Stimulated activated CD4-positive, alpha-beta T cell treated with anti-CD3 and anti-CD28 coated beads, Interleukin-12 subunit alpha, Interleukin-12 subunit beta, amount 100 ng/mL, for 48 hours (primary cell): ENCODE data around the gene KRTAP9-7.
"Not testable (repeated sequence)": the region's sequence is repeated elsewhere in the genome, so short reads cannot be mapped to it uniquely, and the experiment has no call there.

Experiments used
- DNase-seq, 3 donors: peaks; one replicate each; pipeline ENCODE4 v3.0.0-alpha.2; 2020; ENCODE audit warnings: low read depth in 2 of 3, low spot score in 1 of 3

KRTAP9-7 gene, protein sequence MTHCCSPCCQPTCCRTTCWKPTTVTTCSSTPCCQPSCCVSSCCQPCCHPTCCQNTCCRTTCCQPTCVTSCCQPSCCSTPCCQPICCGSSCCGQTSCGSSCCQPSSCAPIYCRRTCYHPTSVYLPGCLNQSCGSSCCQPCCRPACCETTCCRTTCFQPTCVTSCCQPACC

DNA sequence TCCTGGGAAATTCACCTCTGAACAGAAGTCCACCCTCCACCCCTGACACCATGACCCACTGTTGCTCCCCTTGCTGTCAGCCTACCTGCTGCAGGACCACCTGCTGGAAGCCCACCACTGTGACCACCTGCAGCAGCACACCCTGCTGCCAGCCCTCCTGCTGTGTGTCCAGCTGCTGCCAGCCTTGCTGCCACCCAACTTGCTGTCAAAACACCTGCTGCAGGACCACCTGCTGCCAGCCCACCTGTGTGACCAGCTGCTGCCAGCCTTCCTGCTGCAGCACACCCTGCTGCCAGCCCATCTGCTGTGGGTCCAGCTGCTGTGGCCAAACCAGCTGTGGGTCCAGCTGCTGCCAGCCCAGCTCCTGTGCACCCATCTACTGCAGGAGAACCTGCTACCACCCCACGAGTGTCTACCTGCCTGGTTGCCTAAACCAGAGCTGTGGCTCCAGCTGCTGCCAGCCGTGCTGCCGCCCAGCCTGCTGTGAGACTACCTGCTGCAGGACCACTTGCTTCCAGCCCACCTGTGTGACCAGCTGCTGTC, at the start of gene KRTAP9-7:
Gene KRTAP9-7 (plus strand): TSS at position 51 of the 543 bp plus-strand sequence. CDS start 0 bp downstream, at position 51.
- not testable (repeated sequence) for DNase-seq

GRCh38 chr17:41226051-41226450, 49.4 kb upstream of the KRTAP9-7 start:
- DNase-seq, result no peak

GRCh38 chr17:41226598-41227095, 48.9 kb upstream of the KRTAP9-7 start, which contains the start of gene KRTAP9-2:
Gene KRTAP9-2, plus strand, starts transcription at chr17:41226648. Its CDS starts 7 bp downstream, at chr17:41226655.
- not testable (repeated sequence) for DNase-seq

GRCh38 chr17:41230094-41230493, 45.4 kb upstream of the KRTAP9-7 start:
- no peak for DNase-seq

- no peak for DNase-seq
Observed at GRCh38 chr17:41231731-41232130, 43.8 kb upstream of the KRTAP9-7 start.

GRCh38 chr17:41232399-41233105, 42.9 kb upstream of the KRTAP9-7 start, which contains the start of gene KRTAP9-3:
Gene KRTAP9-3, plus strand, starts transcription at chr17:41232449. Its CDS starts 53 bp downstream, at chr17:41232502.
- DNase-seq, result not testable (repeated sequence)

GRCh38 chr17:41237116-41237515, 38.4 kb upstream of the KRTAP9-7 start:
- DNase-seq, result not testable (repeated sequence)

DNA sequence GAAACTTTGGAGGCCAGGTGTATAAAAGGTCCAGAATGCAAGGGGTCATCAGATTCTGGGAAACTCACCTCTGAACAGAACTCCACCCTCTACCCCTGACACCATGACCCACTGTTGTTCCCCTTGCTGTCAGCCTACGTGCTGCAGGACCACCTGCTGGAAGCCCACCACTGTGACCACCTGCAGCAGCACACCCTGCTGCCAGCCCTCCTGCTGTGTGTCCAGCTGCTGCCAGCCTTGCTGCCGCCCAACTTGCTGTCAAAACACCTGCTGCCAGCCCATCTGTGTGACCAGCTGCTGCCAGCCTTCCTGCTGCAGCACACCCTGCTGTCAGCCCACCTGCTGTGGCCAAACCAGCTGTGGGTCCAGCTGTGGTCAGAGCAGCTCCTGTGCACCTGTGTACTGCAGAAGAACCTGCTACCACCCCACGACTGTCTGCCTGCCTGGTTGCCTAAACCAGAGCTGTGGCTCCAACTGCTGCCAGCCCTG, 37.5 kb upstream of the KRTAP9-7 start, which contains the start of gene KRTAP9-8:
Gene KRTAP9-8 (plus strand): TSS at position 51 of the 489 bp plus-strand sequence. CDS start 53 bp downstream, at position 104.
- not testable (repeated sequence) for DNase-seq

DNA sequence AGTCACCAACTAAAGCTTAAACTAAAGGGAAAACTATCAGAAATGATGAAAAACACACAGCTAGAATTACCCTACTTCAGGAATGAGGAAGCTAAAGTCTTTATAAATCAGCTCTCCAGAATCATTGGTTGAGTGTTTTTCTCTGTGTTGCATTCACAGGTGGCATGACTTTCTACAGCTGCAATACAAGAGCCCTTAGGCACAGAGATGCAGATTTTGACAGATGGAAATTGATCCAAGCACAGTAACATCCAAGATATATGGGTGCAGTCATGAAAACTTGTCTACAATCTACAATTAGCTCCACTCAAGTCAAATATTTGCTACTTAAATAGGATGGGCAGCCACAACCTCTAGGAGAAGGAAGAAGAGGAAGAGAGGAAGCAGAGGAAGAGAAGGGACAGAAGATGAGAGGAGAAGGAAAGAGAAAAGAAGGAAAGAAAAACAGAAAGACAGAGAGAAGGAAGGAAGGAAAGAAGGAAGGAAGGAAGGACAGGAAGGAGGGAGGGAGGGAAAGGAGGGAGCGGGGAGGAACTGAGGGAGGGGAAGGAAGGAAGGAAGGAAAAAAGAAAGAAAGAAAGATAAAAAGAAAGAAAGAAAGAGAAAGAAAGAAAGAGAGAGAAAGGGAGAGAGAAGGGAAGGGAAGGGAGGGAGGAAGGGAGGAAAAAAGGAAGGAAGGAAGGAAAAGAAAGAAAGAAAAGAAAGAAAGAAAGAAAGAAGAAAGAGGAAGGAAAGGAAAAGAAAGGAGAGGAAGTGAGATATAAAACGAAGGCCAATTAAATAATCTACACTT, 28.3 kb upstream of the KRTAP9-7 start:
- DNase-seq, result not testable (repeated sequence)

GRCh38 chr17:41249637-41250240, 25.8 kb upstream of the KRTAP9-7 start, which contains the start of gene KRTAP9-4:
Gene KRTAP9-4, plus strand, starts transcription at chr17:41249687. Its CDS starts 34 bp downstream, at chr17:41249721.
- DNase-seq, result not testable (repeated sequence)

DNA sequence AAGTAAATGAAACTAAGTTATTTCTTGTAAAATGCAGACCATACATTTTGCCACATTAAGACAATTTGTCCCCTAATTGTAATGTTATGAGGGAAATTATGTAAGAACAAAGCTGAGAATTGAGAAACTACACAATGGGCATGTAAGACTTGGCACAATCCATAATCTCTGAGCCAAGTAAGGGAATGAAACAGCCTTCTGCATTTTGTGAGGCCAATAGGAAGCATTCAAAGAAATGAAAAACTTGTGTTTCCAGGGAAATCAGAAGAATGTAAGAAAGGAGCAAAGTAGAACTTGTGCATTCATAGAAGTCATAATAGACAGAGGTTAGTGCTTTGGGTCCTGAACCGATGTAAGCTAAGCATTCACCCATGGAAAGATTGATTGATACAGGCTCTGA, 24.2 kb upstream of the KRTAP9-7 start:
- no peak for DNase-seq

DNA sequence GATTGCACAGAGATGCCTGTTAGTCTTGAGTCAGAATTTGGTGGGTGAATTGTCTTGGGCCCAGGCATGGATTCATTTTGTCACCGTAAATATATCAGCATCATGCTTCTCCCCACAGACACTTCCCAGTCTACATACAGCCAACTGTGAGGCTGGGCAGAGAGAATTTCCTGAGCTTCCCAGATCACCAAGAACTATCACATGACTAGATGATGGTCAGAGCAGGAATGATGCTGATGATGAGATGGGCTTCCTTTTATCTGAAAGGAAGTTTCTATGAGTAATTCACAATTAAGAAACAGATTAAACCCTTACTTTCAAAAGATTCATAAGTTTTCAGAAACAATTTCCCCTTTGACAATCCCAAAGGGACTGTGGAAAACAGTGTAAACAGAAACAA, 20.6 kb upstream of the KRTAP9-7 start:
- DNase-seq, result no peak

GRCh38 chr17:41255381-41256290, 19.9 kb upstream of the KRTAP9-7 start, which contains the start of gene KRTAP9-9:
Gene KRTAP9-9, plus strand, starts transcription at chr17:41255384.
- DNase-seq, result not testable (repeated sequence)

DNA sequence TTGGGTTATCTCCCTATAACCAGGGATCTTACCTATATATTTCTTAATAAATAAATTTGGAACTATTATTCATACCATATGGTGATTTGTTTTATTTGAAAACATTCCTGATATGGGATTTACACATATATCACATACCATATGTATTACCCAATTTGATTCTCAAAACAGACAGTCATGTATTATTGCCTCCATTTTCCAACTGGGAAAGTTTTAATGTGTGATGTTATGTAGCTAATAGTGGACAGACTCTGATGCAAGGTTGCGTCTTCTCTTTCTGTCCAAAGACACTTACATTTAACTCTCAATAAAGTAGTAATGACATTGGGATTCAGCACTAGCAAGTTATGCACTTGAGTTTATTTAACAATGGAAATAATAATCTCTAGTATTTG, 19.2 kb upstream of the KRTAP9-7 start:
- no peak for DNase-seq

DNA sequence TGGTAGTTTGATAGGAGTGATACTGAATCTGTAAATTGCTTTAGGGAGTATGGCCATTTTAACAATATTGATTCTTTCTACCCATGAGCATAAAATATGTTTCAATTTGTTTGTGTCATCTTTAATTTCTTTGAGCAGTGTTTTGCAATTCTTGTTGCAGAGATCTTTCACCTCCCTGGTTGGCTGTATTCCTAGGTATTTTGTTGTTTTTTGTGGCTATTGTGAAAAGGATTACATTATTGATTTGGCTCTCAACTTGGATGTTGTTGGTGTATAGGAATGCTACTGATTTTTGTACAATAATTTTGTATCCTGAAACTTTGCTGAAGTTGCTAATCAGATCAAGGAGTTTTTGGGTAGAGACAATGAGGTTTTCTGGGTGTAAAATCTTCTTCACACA, 17.1 kb upstream of the KRTAP9-7 start:
- no peak for DNase-seq

GRCh38 chr17:41263212-41263611, 12.3 kb upstream of the KRTAP9-7 start:
- no peak for DNase-seq

DNA sequence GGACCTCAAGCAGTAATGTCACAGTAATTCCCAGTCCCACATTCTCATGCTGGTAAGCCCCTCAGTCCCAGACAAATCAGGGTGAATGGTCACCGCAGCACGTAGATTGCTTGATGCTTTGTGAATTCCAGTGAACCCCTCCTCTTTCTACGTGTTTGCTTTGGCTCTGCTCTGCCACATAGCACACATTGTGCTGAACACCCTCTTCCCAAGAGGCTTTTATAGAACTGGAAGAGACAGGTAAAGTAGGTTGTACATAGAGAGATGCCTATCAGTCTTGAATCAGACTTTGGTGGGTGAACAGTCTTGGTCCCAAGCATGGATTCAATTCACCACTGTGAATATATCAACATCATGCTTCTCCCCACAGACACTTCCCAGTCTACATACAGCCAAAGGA, 10.9 kb upstream of the KRTAP9-7 start:
- no peak for DNase-seq

DNA sequence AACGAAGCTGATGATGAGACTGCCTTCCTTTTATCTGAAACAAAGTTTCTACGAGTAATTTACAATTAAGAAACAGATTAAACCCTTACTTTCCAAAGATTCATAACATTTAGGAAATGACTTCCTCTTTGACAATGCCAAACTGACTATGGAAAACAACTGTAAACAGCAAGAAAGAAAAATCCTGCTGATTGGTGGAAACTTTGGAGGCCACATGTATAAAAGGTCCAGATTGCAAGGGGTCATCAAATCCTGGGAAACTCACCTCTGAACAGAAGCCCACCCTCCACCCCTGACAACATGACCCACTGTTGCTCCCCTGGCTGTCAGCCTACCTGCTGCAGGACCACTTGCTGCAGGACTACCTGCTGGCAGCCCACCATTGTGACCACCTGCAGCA, 10.4 kb upstream of the KRTAP9-7 start, which contains the start of gene KRTAP9-6:
Gene KRTAP9-6 (plus strand): TSS at position 301 of the 400 bp plus-strand sequence. CDS start 0 bp downstream, at position 301.
- DNase-seq, result no peak

GRCh38 chr17:41267711-41268110, 7.8 kb upstream of the KRTAP9-7 start:
- no peak for DNase-seq
